HUES48 (cell line): ENCODE results near the gene SERINC5.

Source experiments
- H3K27ac ChIP-seq: one replicate; pipeline ENCODE4 v1.7.0; 2013; ENCODE audit warnings: low read depth, low read length, inconsistent platforms
- H3K27me3 ChIP-seq: 2 replicates; pipeline ENCODE4 v1.6.1; 2013; ENCODE audit warnings: mild to moderate bottlenecking, low read length; ENCODE audit not compliant: control insufficient read depth, insufficient read depth
- H3K36me3 ChIP-seq: 2 replicates; pipeline ENCODE4 v1.6.1; 2013; ENCODE audit warnings: low read length; ENCODE audit not compliant: control insufficient read depth, insufficient read depth
- H3K4me1 ChIP-seq: 2 replicates; pipeline ENCODE4 v1.6.1; 2013; ENCODE audit warnings: mild to moderate bottlenecking, low read length; ENCODE audit not compliant: control insufficient read depth, insufficient read depth
- H3K4me3 ChIP-seq: 2 replicates; pipeline ENCODE4 v1.5.1; 2013; ENCODE audit warnings: mild to moderate bottlenecking, low read depth, low read length
- H3K9ac ChIP-seq: 2 replicates; pipeline ENCODE4 v1.6.1; 2013; ENCODE audit warnings: mild to moderate bottlenecking, low read depth, low read length, moderate library complexity
- H3K9me3 ChIP-seq: 2 replicates; pipeline ENCODE4 v1.6.1; 2013; ENCODE audit warnings: low read length; ENCODE audit not compliant: control insufficient read depth, insufficient read depth

Gene SERINC5

DNA sequence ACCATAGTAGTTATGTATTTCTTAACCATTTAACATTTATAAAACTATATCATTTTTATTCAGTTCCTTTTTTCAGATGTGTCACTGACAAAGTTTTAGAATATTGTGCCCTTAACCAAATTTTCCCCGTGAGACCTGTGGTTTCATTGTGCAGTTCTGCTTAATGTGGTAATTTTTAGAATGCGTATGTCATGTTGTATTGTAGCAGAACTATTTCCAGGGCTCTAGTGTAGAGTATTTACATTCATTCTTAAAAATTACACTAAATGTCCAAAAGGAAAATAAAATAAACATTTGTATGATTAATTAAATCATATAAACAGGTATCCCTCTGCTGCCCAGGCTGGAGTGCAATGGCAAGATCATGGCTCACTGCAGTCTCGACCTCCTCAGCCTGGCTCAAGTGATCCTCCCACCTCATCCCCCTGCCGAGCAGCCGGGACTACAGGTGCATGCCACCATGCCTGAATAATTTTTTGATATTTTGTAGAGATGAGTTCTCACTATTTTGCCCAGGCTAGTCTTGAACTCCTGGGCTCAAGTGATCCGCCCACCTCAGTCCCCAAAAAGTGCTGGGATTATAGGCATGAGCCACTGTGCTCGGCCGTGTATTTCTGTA is 15.4 kb downstream of the SERINC5 start:
- Histone ChIP-seq H3K4me1 (peaks cover 30% of the 10 kb centered on the region), H3K27ac (no peak overlapping the region), H3K9me3 (peaks cover 15% of the 10 kb centered on the region), H3K4me3 (no peak overlapping the region), H3K27me3 (no peaks in the 10 kb centered on the region), H3K9ac (no peak overlapping the region), H3K36me3 (peaks cover 21% of the 10 kb centered on the region)

GRCh38 chr5:80239680-80240367 is 16.0 kb downstream of the SERINC5 start:
- Histone ChIP-seq H3K27ac (no peak overlapping the region), H3K36me3 (peaks cover 21% of the 10 kb centered on the region), H3K4me3 (no peak overlapping the region), H3K27me3 (no peaks in the 10 kb centered on the region), H3K4me1 (peaks cover 24% of the 10 kb centered on the region), H3K9ac (no peak overlapping the region), H3K9me3 (peaks cover 15% of the 10 kb centered on the region)

GRCh38 chr5:80238778-80239679 is 16.8 kb downstream of the SERINC5 start:
- no peak overlapping the region for H3K9ac ChIP-seq
- H3K4me1 ChIP-seq = peaks cover 29% of the 10 kb centered on the region
- H3K27me3 ChIP-seq = no peaks in the 10 kb centered on the region
- H3K9me3 ChIP-seq = peaks cover 15% of the 10 kb centered on the region
- H3K27ac ChIP-seq = no peak overlapping the region
- H3K36me3 ChIP-seq = peaks cover 21% of the 10 kb centered on the region
- no peak overlapping the region for H3K4me3 ChIP-seq

DNA sequence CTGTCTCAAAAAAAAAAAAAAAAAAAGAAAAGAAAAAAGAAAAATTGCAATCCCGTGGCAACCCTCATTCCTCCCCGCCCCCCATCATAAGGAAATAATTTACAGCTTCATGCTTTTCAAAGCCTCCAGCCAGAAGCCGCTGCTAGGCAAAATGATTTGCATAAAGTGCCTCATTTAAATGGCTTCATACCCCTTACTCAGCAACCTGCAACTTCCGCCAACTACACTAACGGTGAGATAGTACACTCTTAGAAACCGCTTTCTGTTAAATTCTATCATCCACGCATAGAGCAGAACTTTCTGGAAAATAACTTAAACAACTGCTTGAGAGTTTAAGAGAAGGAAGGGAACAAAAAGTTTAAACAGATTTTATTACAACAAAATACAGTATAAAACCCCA is 17.8 kb downstream of the SERINC5 start:
- no peak overlapping the region for H3K4me3 ChIP-seq
- H3K36me3 ChIP-seq = peaks cover 18% of the 10 kb centered on the region
- peaks cover 30% of the 10 kb centered on the region for H3K4me1 ChIP-seq
- H3K27ac ChIP-seq = no peak overlapping the region
- H3K9ac ChIP-seq = no peak overlapping the region
- H3K9me3 ChIP-seq = peaks cover 11% of the 10 kb centered on the region
- no peaks in the 10 kb centered on the region for H3K27me3 ChIP-seq

- peaks cover 6% of the 10 kb centered on the region for H3K9me3 ChIP-seq
- no peak overlapping the region for H3K4me3 ChIP-seq
- H3K27me3 ChIP-seq = no peaks in the 10 kb centered on the region
- H3K4me1 ChIP-seq = peaks cover 30% of the 10 kb centered on the region
- no peak overlapping the region for H3K9ac ChIP-seq
- H3K27ac ChIP-seq = no peak overlapping the region
- H3K36me3 ChIP-seq = peaks cover 14% of the 10 kb centered on the region
Observed at GRCh38 chr5:80237243-80237642, 18.6 kb downstream of the SERINC5 start.

GRCh38 chr5:80234116-80234948 is 21.5 kb downstream of the SERINC5 start:
- Histone ChIP-seq H3K9me3 (no peaks in the 10 kb centered on the region), H3K4me3 (no peak overlapping the region), H3K9ac (no peak overlapping the region)

GRCh38 chr5:80231693-80232092 is 24.2 kb downstream of the SERINC5 start:
- no peak overlapping the region for H3K4me3 ChIP-seq
- peaks cover 15% of the 10 kb centered on the region for H3K4me1 ChIP-seq
- H3K9me3 ChIP-seq = no peaks in the 10 kb centered on the region
- no peaks in the 10 kb centered on the region for H3K27me3 ChIP-seq
- no peak overlapping the region for H3K27ac ChIP-seq
- no peak overlapping the region for H3K9ac ChIP-seq
- H3K36me3 ChIP-seq = no peaks in the 10 kb centered on the region

More at GRCh38 chr5:80234116-80234948, 21.5 kb downstream of the SERINC5 start:
- Histone ChIP-seq H3K27ac (no peak overlapping the region), H3K27me3 (no peaks in the 10 kb centered on the region), H3K4me1 (peaks cover 26% of the 10 kb centered on the region), H3K36me3 (no peaks in the 10 kb centered on the region)

- no peak overlapping the region for H3K4me3 ChIP-seq
- no peak overlapping the region for H3K9ac ChIP-seq
- H3K27ac ChIP-seq = no peak overlapping the region
- H3K27me3 ChIP-seq = no peaks in the 10 kb centered on the region
- H3K36me3 ChIP-seq = no peaks in the 10 kb centered on the region
- H3K4me1 ChIP-seq = peaks cover 15% of the 10 kb centered on the region
- H3K9me3 ChIP-seq = no peaks in the 10 kb centered on the region
Observed at GRCh38 chr5:80231243-80231642, 24.6 kb downstream of the SERINC5 start.

DNA sequence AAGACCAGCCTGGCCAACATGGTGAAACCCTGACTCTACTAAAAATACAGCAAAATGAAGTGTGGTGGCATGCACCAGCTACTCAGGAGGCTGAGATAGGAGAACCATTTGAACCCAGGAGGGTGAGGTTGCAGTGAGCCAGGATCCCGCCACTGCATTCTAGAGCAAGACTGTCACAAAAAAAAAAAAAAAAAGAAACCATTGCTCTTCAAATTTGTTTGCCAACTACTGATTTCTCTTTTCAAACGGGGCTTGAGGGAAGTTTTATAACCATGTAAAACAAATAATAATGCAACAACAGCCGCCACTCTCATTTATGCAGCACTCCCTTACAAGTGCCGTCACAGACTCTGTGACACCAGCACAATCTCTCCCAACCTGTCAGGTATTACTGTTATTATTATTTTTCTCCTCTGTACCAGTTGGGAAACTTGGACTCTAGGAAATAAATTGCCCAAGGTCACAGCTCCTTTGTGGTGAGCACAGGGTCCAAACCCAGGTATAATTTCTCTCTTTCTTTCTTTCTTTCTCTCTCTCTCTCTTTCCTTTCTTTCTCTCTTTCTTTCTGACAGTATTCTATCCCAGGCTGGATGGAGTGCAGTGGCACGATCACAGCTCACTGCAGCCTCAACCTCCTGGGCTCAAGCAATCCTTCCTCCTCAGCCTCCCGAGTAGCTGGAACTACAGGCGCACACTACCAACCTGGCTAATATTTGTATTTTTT is 25.4 kb downstream of the SERINC5 start:
- H3K36me3 ChIP-seq = no peaks in the 10 kb centered on the region
- H3K4me3 ChIP-seq = no peak overlapping the region
- no peak overlapping the region for H3K9ac ChIP-seq
- peaks cover 15% of the 10 kb centered on the region for H3K4me1 ChIP-seq
- H3K27ac ChIP-seq = no peak overlapping the region
- no peaks in the 10 kb centered on the region for H3K27me3 ChIP-seq
- no peaks in the 10 kb centered on the region for H3K9me3 ChIP-seq

DNA sequence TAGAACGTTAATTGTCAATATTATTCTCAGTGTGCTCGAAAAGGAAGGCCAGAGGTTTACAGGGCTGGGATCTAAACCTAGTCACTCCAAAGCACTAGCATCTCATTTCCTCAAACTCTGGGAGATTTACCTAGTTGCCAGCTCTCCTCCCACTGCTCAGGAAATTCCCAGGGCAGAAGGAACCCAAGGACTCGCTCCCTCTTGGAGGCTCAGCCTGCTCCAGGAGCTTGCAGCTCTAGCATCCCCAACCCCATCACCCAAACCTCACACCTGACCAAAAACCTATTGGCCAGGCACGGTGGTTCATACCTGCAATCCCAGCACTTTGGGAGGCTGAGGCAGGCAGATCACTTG is 26.0 kb downstream of the SERINC5 start:
- Histone ChIP-seq H3K27ac (no peak overlapping the region), H3K9ac (no peak overlapping the region), H3K27me3 (no peaks in the 10 kb centered on the region), H3K9me3 (no peaks in the 10 kb centered on the region), H3K36me3 (no peaks in the 10 kb centered on the region), H3K4me1 (peaks cover 15% of the 10 kb centered on the region), H3K4me3 (no peak overlapping the region)
